Inflammatory macrophage treated with lipopolysaccharide for 4 hours (primary cell): ENCODE measurements around the gene TMEM154.

Experiments
- DNase-seq: peaks from one replicate; pipeline ENCODE4 v3.0.0-alpha.2; 2020

TMEM154 gene

GRCh38 chr4:152693871-152694270 is 14.1 kb upstream of the TMEM154 start:
- DNase-seq = no peak

DNA sequence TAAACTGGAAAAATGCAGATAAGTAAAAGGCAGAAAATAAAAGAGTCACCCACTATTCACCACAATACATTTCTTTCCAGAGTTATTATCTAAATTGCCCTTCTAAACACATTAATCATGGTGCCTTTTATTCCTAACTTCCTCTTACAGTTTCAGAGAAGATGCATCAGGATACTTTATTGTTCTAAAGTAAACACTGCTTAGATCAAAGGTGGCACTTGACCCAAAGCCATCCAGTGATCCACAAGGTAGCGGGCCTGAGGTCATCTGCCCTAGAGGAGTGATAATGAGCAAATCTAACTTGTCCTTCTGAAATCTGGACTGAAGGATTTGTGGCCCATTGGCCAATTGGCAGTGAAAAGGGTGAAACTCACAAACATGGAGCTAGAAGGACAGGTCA is 12.0 kb upstream of the TMEM154 start:
- DNase-seq = no peak

GRCh38 chr4:152690706-152691651 is 11.2 kb upstream of the TMEM154 start:
- DNase-seq = no peak

DNA sequence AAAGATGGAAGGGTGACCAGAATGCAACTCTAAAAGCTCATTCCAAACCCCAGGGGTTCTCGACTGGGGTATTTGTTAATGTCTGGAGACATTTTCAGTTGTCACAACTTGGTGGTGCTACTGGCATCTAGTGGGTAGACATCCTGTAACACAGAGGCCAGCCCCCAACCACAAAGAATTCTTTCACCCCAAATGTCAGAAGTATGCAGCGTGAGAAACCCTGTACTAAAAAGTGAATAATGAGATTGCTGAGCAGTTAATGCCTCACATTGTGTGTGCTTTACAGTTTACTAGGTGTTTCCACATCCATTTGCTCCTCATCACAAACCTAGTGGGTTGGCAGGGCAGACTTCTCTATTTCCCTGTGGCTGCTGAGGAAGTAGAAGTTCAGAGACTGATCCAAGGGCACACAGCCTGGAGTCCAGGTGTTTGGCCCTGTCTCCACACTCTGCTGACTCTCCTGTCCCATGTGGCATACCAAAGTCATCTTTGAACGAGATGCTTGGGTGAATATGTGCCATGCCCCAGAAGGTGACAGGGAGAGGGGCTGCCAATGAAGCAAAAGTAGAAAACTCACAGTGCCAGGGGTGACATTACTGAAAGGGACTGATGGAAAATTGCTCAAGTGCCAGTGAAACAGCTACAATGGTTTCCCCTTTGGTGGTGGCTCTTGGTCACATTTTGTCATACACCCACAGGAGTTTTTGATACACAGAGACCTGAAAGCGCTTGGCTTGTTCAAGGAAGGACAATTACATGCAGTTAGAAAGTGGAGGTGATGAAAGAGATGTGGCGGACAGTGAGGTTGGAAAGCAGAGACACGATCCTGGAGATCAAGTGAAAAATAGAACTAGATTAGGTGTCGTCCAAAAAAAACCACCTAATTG is 10.1 kb upstream of the TMEM154 start:
- no peak for DNase-seq

- DNase-seq = no peak
Observed at GRCh38 chr4:152687974-152688599, 8.3 kb upstream of the TMEM154 start.

DNA sequence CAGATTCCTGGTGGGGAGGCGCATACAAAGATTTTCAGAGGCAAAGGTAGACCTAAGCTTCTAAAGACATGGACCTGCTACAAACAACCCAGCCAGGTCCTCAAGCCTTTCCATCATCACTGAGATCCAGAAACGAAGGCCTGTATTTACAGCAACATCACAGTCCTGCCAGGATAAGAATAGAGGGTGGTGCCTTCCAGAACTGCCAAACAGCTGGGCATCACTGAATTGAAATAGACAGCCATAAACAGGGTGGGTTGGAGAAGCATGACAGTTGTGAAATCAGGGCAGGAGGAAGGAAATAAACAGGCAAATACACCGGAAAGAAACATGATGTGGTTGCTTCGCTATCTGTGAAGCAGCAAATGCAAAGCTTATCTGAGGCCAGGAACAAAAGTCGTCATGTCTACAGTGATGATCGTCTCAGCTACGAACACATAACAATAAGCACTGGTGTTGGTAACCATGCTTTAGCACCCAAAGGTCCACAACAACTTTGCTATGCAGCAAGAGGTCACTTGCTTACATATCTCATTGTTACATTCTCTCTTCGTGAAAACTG is 6.7 kb upstream of the TMEM154 start:
- no peak for DNase-seq

DNA sequence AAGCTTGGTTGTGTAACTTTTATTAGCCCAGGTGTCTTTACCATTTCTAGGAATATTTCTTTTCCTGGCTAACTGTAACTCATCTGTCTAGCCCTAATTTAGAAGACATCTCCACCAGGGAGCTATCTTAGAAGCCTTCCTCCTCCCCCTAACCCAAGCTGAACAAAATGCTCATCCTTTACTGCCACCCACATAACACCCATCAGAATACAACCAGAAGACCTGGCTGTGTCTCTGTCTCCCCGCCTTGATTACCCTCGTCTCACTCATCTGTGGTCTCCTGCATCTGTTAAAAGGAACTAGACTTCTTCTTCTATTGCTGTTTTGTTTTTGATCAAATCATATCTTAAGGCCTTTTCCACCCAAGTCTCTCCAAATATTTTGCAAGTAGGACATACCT is 4.8 kb upstream of the TMEM154 start:
- no peak for DNase-seq

GRCh38 chr4:152684007-152684406 is 4.2 kb upstream of the TMEM154 start:
- DNase-seq = no peak

DNA sequence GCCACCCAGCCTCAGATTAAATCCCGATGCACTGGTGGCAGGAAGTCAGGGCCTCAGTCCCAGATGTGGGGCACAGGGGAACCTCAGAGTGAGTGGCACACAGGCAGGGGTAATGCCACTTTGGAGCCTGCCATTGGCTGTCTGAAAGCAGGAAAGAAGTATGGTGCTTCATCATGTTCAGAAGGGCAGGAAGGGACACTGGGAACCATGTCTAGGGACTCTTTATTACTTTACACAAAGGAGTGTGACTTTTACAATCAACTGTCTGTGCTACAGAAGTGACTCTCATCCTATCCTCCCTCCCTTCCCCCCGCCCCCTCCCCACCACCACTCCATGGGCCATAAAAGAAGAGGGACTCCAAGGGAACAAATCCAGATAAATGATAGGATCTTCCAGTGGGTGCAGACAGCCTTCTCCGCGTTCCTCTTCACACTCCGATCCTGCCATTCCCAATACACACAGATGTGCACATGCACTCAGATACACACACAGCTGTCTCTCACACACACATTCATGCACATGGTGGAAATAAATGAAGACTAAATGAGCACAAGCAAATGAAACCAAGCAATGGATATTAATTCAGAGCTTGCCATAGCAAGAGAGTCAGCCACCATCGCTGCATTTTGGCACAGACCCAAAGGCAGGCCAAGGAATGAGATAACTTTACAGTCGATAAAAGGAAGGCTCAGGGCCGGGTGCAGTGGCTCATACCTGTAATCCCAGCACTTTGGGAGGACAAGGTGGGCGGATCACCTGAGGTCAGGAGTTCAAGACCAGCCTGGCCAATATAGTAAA is 2.5 kb upstream of the TMEM154 start:
- no peak for DNase-seq

DNA sequence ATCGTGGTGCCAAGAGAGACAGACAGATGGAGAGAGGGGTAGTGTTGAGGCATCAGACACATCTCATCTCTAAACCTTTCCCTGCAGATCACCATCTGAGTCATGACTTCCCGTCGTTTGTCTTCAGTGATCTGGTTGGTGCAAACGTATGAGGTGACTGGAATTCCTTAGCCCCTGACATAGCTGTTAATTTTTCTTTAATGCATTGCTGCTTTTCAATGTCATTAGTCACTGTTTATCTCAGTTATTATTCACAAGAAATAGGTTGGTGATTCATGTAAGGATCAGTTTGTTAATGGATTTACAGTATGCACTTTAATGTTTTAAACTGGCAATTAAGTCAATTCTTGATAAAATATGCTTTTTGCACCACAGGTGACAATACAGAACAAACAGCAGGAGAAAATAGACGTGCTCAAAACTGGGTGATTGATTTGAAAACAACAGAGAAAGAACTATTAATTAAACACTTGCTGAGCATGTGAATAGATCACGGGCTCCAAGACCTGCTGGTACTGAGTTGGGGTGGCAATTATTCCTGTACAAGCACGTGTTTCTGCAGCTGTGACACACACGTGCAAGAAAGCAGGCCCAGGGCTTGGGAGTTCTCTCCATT is 1.3 kb upstream of the TMEM154 start:
- DNase-seq = no peak

DNA sequence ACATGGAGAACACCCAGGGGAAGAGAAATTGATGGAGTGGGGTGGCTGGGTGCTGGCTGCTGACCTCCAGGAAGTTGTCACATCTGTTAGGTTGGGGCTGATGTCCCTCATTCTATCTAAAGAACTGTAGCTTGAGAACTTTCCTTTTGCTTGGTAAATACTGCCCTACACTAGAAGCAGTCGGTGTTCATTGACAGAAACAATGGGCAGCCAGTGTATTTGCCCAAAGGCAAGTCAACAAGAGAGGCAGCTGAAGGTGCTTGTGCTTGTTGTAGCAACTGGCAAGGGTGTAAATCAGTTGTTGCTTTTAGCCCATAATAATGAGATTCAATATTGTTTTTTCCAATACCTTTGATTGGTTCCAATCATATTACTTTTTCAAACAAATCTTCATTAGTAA is 956 bp downstream of the TMEM154 start:
- DNase-seq = no peak

- DNase-seq = no peak
Observed at GRCh38 chr4:152677117-152677516, 2.7 kb downstream of the TMEM154 start.

- DNase-seq = no peak
Observed at GRCh38 chr4:152676052-152676854, 3.5 kb downstream of the TMEM154 start.

DNA sequence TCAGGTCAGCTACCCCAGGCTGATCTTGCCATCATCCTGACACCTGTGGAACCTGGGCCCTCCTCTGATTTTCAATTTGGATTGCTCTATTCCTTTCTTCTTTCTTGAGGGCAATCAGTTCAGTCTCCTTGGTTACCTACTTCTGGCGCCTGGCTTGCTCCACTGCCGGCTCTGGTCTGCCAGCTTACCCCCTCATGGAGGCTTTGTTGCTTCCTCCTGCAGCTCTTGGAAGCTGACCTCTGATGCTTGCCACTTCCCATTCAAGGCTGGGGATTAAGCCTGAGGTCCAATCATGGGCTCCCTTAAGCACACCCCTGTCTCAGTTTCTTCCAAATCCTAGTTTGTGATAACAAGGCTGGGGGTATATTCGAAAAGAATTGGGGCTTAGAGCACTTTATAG is 5.4 kb downstream of the TMEM154 start:
- DNase-seq = no peak

GRCh38 chr4:152673489-152673888 is 6.3 kb downstream of the TMEM154 start:
- no peak for DNase-seq

DNA sequence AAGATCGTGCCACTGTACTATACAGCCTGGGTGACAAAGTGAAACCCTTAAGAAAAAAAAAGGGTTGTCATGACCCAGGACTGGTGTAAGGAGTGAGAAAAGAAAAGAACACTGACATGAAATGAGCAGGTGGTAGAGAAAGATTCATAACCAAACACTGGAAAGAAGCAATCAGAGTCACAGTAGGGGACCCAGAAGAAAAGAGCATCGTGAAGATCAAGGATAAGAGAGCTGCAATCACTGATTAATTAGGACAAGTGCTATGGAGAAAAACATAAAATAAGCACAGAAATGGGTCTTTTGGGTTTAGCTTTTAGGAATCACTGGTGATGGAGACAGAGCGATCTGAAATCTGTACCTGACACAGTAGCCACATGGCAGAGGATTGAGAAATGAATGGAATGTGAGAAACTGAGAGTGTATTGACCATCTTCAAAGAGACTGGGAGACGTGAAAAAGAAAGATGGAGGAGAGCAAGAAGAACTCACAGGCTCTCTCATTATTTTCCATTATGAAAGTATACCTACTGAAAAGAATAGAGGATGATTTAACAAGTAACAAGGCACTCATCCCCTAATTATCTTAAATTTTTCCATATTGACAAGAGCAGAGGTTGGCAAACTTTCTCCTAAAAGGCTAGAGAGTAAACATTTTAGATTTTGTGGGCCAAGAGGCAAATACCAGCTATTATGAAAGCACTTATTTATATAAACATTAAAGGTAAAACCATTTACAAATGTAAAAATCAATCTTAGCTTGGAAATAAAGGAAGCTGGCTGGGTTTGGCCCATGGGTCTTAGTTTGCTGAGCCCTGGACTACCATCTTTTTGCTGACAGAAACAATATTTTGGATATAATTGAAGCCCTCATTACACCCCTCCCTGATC is 7.3 kb downstream of the TMEM154 start:
- no peak for DNase-seq

- DNase-seq = no peak
Observed at GRCh38 chr4:152668338-152668964, 11.3 kb downstream of the TMEM154 start.

- no peak for DNase-seq
Observed at GRCh38 chr4:152667781-152668180, 12.0 kb downstream of the TMEM154 start.

DNA sequence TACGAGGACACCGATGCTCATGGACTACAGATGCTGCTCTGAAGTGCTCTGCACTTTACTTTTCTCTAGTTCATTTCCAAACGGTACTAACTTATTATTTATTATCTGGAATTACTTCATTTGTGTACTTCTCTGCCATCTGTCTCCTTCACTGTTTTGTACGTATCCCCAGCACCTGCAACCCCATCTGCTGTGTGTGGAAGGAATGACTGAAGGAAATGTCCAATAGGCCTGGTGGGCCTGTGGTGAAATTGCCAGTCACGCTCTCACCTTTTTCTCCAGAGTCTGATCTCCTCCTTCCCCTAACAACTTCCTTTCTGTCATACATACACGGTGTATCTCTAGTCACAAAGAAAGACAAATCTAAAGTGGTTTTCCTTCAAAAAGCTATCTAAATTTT is 12.9 kb downstream of the TMEM154 start:
- no peak for DNase-seq
